K562 (cell line): ENCODE measurements around the gene TRIM47. TPM values are rescaled to one million over a fixed set of nuclear protein-coding genes. Genes with fewer than 3 reads are reported as not detected.

Experiments used
- LCOR ChIP-seq: sonication (generic); formaldehyde crosslinking; IDR thresholded peaks from 2 replicates; pipeline ENCODE4 v1.8.0; 2022; ENCODE audit warnings: mild to moderate bottlenecking, missing genetic modification reagents
- NCOA1 ChIP-seq: fragments of 450-650 bp; IDR thresholded peaks from 2 replicates; pipeline ENCODE4 v1.6.1; 2016; ENCODE audit warnings: low read depth
- NONO ChIP-seq, 2 experiments: fragments of 200-400 bp in 1 of 2; fragments of 450-650 bp in 1 of 2; formaldehyde crosslinking in 1 of 2; IDR thresholded peaks; 2 replicates each; pipeline ENCODE4 v1.6.1; 2017; ENCODE audit warnings: low read depth in 2 of 2, mild to moderate bottlenecking in 2 of 2, moderate library complexity in 2 of 2, low read length in 1 of 2
- NR3C1 ChIP-seq: sonication (generic); formaldehyde crosslinking; IDR thresholded peaks from 2 replicates; pipeline ENCODE4 v1.8.1; 2022; ENCODE audit warnings: missing genetic modification reagents
- PKNOX1 ChIP-seq: fragments of 450-650 bp; IDR thresholded peaks from 2 replicates; pipeline ENCODE4 v1.6.1; 2016
- PRPF4 ChIP-seq: fragments of 200-400 bp; formaldehyde crosslinking; IDR thresholded peaks from one replicate; pipeline ENCODE4 v1.6.1; 2017; ENCODE audit warnings: low read length, low read depth, mild to moderate bottlenecking; ENCODE audit not compliant: insufficient read depth, poor library complexity, severe bottlenecking
- STAG1 ChIP-seq: sonication (generic); formaldehyde crosslinking; IDR thresholded peaks from 2 replicates; pipeline ENCODE4 v1.5.0; 2020; ENCODE audit warnings: missing genetic modification reagents, borderline replicate concordance
- TCF3 ChIP-seq: sonication (generic); formaldehyde crosslinking; IDR thresholded peaks from 2 replicates; pipeline ENCODE4 v1.4.0; 2020; ENCODE audit warnings: mild to moderate bottlenecking, missing genetic modification reagents
- ZBTB11 ChIP-seq, 3 experiments: fragments of 200-800 bp in 1 of 3; fragments of 250-450 bp in 1 of 3; fragments of 450-650 bp in 1 of 3; sonication (Bioruptor Pico) in 1 of 3; sonication (Bioruptor generic) in 1 of 3; formaldehyde crosslinking in 1 of 3; IDR thresholded peaks; 2 replicates each; pipeline versions ENCODE4 v1.6.1 to v1.8.0; 2016 to 2022; ENCODE audit warnings: mild to moderate bottlenecking in 2 of 3, missing genetic modification characterization in 2 of 3, missing compliant biosample characterization in 1 of 3, moderate library complexity in 1 of 3
- ZBTB8A ChIP-seq: fragments of 450-650 bp; IDR thresholded peaks from 2 replicates; pipeline ENCODE4 v1.6.1; 2018; ENCODE audit warnings: mild to moderate bottlenecking, moderate library complexity; ENCODE audit not compliant: partially characterized antibody
- ZNF263 ChIP-seq: sonication (generic); formaldehyde crosslinking; IDR thresholded peaks from 2 replicates; pipeline ENCODE4 v1.8.0; 2022; ENCODE audit warnings: mild to moderate bottlenecking, missing genetic modification reagents, borderline replicate concordance
- ZNF561 ChIP-seq: fragments of 450-650 bp; formaldehyde crosslinking; conservative IDR thresholded peaks from 2 replicates; pipeline ENCODE4 v1.4.0; 2020; ENCODE audit warnings: mild to moderate bottlenecking, moderate library complexity
- polyA plus RNA-seq, 8 experiments: library from polyadenylated mRNA; depleted of rRNA in 4 of 8; stranded (reverse) in 5 of 8; unstranded in 3 of 8; fragments of >200 nt; fragmentation: Nextera tagmentation in 2 of 8; fragmentation: Illumina TruSeq in 1 of 8; extraction: Ambion mirVana in 2 of 8; extraction: Trizol in 1 of 8; gene quantifications; 2 replicates each; pipeline versions ENCODE4 v1.2.1 to v1.2.3, GENCODE V29; 2011 to 2014; ENCODE audit warnings: inconsistent platforms in 1 of 8, missing spikeins in 1 of 8
- total RNA-seq, 7 experiments: library from RNA; depleted of rRNA in 6 of 7; stranded (reverse); fragments of >200 nt in 6 of 7; fragmentation: Illumina TruSeq in 2 of 7; extraction: Trizol in 2 of 7; gene quantifications; 2 replicates each; pipeline versions ENCODE4 v1.2.1 to v1.2.3, GENCODE V29; 2011 to 2021; ENCODE audit warnings: low replicate concordance in 1 of 7
- TF ChIP-seq, protein P1 (sequence below): sonication (generic); formaldehyde crosslinking; IDR thresholded peaks from 2 replicates; pipeline ENCODE4 v1.8.0; 2022; ENCODE audit warnings: mild to moderate bottlenecking, missing genetic modification reagents
- TF ChIP-seq, protein P2 (sequence below), 2 experiments: IDR thresholded peaks in 1 of 2; conservative IDR thresholded peaks in 1 of 2; 2 replicates each; pipeline ENCODE4 v1.6.1; 2016; ENCODE audit warnings: low read depth in 2 of 2, mild to moderate bottlenecking in 1 of 2, missing compliant biosample characterization in 1 of 2, missing genetic modification characterization in 1 of 2, moderate library complexity in 1 of 2

The TRIM47 gene
- total and polyA plus RNA-seq, 9 of the 15 experiments (the other 6 are each of a cell fraction or from before 2014, with no cell fraction given): 0.56 to 6.1 (median 3.2) TPM

DNA sequence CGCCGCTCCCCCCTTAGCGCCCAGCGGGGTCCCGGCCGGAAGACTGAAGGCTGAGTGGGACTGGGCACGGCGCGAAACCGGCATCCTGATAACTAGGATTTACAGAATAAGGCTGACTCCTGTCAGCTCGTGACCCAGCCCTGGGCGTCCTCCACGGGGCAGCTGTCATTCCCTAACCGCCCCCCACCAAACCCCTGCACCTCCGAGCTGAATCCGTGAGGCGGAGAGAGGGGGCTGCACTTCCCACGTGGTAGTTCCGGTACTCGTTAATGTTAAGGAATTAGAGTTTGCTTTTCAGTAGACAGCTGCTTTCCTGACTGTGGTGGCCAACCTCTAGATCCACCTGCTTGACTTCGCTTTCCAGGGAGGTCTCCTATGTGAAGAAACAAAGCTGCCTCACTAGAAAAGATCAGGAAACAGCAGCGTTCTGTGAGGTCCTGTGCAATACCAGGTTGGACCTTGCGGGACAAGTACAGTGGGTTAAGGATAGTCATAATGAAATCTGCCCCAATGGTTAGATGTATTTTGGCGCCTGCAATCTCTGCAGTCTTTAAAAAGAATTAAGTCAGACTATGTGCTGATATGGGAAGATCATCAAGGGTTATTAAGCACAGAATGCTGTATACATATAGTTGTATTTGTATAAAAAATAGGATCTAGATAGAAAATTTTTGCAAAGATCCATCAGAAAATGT, 22.2 kb downstream of the TRIM47 start (continued):
- TF ChIP-seq, protein P1, sequence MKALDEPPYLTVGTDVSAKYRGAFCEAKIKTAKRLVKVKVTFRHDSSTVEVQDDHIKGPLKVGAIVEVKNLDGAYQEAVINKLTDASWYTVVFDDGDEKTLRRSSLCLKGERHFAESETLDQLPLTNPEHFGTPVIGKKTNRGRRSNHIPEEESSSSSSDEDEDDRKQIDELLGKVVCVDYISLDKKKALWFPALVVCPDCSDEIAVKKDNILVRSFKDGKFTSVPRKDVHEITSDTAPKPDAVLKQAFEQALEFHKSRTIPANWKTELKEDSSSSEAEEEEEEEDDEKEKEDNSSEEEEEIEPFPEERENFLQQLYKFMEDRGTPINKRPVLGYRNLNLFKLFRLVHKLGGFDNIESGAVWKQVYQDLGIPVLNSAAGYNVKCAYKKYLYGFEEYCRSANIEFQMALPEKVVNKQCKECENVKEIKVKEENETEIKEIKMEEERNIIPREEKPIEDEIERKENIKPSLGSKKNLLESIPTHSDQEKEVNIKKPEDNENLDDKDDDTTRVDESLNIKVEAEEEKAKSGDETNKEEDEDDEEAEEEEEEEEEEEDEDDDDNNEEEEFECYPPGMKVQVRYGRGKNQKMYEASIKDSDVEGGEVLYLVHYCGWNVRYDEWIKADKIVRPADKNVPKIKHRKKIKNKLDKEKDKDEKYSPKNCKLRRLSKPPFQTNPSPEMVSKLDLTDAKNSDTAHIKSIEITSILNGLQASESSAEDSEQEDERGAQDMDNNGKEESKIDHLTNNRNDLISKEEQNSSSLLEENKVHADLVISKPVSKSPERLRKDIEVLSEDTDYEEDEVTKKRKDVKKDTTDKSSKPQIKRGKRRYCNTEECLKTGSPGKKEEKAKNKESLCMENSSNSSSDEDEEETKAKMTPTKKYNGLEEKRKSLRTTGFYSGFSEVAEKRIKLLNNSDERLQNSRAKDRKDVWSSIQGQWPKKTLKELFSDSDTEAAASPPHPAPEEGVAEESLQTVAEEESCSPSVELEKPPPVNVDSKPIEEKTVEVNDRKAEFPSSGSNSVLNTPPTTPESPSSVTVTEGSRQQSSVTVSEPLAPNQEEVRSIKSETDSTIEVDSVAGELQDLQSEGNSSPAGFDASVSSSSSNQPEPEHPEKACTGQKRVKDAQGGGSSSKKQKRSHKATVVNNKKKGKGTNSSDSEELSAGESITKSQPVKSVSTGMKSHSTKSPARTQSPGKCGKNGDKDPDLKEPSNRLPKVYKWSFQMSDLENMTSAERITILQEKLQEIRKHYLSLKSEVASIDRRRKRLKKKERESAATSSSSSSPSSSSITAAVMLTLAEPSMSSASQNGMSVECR: 0 out of 2 replicates have a peak, but pooled peaks have one; percentile 12
- TF ChIP-seq PKNOX1: no peak
- TF ChIP-seq, protein P2, sequence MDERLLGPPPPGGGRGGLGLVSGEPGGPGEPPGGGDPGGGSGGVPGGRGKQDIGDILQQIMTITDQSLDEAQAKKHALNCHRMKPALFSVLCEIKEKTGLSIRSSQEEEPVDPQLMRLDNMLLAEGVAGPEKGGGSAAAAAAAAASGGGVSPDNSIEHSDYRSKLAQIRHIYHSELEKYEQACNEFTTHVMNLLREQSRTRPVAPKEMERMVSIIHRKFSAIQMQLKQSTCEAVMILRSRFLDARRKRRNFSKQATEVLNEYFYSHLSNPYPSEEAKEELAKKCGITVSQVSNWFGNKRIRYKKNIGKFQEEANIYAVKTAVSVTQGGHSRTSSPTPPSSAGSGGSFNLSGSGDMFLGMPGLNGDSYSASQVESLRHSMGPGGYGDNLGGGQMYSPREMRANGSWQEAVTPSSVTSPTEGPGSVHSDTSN (CRISPR knock-in tag; IDR thresholded peaks at IDR 0.05; ENCODE audit: low read depth): no peak
- TF ChIP-seq, protein P2 (tag; conservative IDR thresholded peaks at IDR 0.05; ENCODE audit: low read depth): no peak
- TF ChIP-seq NONO (IDR thresholded peaks at IDR 0.05; ENCODE audit: low read depth in 2 of 2, low read length in 1 of 2): no peak
- TF ChIP-seq ZBTB11 (CRISPR knock-in tag; IDR thresholded peaks at IDR 0.05): no peak; a peak in 1 of 6 replicates
- TF ChIP-seq ZNF263 (CRISPR knock-in tag): no peak
- TF ChIP-seq ZNF561: no peak
- no peak; the same call in 1 of the 2 replicates for TF ChIP-seq STAG1 (CRISPR knock-in tag)
- TF ChIP-seq PRPF4: no peak
- no peak for TF ChIP-seq NR3C1
- TF ChIP-seq ZBTB8A: no peak
- no peak; the same call in 1 of the 2 replicates for TF ChIP-seq TCF3 (CRISPR knock-in tag)
- no peak; the same call in 1 of the 2 replicates for TF ChIP-seq LCOR (CRISPR knock-in tag)
- TF ChIP-seq NCOA1: no peak
